ENCODE results near the gene VAV2.

The VAV2 gene

GRCh38 chr9:133980864-133981588, 11.1 kb downstream of the VAV2 start:
- peak; percentile 47 for DNase-seq (ENCODE audit: low spot score)
- Histone ChIP-seq H3K36me3 (ENCODE audit: low read depth) (peaks cover 16% of the 10 kb centered on the region), H3K9me3 (ENCODE audit: severe bottlenecking) (no peaks in the 10 kb centered on the region), H3K4me3 (ENCODE audit: severe bottlenecking) (no peak overlapping the region), H3K4me1 (ENCODE audit: insufficient read depth, poor library complexity, severe bottlenecking) (no peaks in the 10 kb centered on the region), H3K27ac (ENCODE audit: poor library complexity, severe bottlenecking) (no peak overlapping the region), H3K27me3 (ENCODE audit: insufficient read depth, poor library complexity, severe bottlenecking) (no peaks in the 10 kb centered on the region)
- ATAC-seq (ENCODE audit: low read depth) = no peak
- TF ChIP-seq CTCF (IDR thresholded peaks at IDR 0.05; ENCODE audit: poor library complexity, severe bottlenecking) = no peak

DNA sequence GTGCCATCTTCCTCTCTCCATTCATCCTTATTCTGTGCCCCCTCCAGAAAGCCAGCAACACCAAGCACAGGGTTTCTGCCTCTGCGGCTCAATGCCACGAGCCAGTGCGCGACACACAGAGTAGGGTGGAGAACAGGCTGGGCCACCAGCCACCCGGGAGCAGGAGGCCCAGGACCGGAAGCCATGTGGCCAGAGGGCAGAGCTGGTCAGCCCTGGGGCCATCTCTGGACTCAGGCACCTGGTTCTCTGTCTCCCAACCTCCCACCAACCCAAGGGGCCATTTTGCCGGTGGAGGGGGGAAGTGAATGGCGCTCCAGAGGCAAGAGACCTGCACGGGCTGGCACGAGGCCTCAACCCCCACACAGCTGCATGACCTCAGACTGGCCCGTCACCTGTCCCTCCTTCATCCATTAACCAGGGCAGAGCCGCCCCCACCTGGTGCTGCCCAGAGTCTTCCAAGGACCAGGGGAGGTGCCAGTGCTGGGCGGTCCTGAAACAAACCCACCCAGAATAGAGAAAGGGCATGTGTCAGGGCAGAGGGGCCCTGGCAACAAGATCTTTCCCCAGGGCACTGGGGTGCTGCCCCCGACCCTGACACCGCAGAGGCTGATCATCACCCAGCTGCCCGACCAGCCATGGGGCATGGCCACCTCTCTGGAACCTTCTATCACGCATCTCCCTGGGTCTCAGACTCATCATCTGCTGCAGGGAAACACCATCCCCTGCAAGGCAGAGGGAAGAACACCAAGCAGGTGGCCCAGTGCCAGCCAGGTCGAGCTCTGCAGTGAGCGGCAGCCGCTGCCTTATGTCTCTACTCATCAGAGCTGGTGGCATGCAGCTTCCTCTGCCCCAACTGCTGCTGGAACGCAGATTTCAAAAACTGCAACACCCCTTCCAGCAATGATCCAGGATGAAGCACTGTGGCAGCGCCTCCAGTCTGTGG, 11.9 kb downstream of the VAV2 start:
- ATAC-seq (ENCODE audit: low read depth) (no peak), DNase-seq (ENCODE audit: low spot score) (peak; percentile 45)
- Histone ChIP-seq H3K27me3 (ENCODE audit: insufficient read depth, poor library complexity, severe bottlenecking) (no peaks in the 10 kb centered on the region), H3K4me3 (ENCODE audit: severe bottlenecking) (no peak overlapping the region), H3K36me3 (ENCODE audit: low read depth) (peaks cover 10% of the 10 kb centered on the region), H3K27ac (ENCODE audit: poor library complexity, severe bottlenecking) (no peak overlapping the region), H3K4me1 (ENCODE audit: insufficient read depth, poor library complexity, severe bottlenecking) (no peaks in the 10 kb centered on the region), H3K9me3 (ENCODE audit: severe bottlenecking) (no peaks in the 10 kb centered on the region)
- no peak for TF ChIP-seq CTCF (IDR thresholded peaks at IDR 0.05; ENCODE audit: poor library complexity, severe bottlenecking)

GRCh38 chr9:133979273-133979920, 12.7 kb downstream of the VAV2 start:
- Histone ChIP-seq H3K36me3 (ENCODE audit: low read depth) (peaks cover 2% of the 10 kb centered on the region), H3K4me1 (ENCODE audit: insufficient read depth, poor library complexity, severe bottlenecking) (no peaks in the 10 kb centered on the region), H3K27me3 (ENCODE audit: insufficient read depth, poor library complexity, severe bottlenecking) (no peaks in the 10 kb centered on the region), H3K27ac (ENCODE audit: poor library complexity, severe bottlenecking) (no peak overlapping the region), H3K4me3 (ENCODE audit: severe bottlenecking) (no peak overlapping the region), H3K9me3 (ENCODE audit: severe bottlenecking) (no peaks in the 10 kb centered on the region)
- DNase-seq (ENCODE audit: low spot score) (peak; percentile 55), ATAC-seq (ENCODE audit: low read depth) (no peak)
- no peak for TF ChIP-seq CTCF (IDR thresholded peaks at IDR 0.05; ENCODE audit: poor library complexity, severe bottlenecking)

DNA sequence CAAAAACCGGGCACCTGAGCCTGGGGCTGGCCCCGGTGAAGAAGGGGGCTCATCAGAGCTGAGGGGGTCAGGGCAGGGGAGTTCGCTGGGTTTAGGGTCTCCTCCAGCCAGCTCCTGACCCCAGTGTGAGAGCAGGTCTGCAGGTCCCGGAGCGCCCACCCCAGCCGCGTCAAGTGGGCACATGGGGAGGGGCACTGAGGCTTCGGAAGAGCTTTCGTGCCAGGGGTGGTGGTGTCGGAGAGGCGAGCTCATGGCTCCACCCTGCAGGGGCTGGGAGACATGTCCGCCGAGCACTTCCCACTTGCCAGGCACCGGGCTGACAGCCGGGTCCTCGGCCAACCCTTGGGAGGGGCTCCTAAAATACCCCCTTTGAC, 13.2 kb downstream of the VAV2 start:
- Histone ChIP-seq H3K4me3 (ENCODE audit: severe bottlenecking) (no peak overlapping the region), H3K9me3 (ENCODE audit: severe bottlenecking) (no peaks in the 10 kb centered on the region), H3K27me3 (ENCODE audit: insufficient read depth, poor library complexity, severe bottlenecking) (no peaks in the 10 kb centered on the region), H3K4me1 (ENCODE audit: insufficient read depth, poor library complexity, severe bottlenecking) (no peaks in the 10 kb centered on the region), H3K36me3 (ENCODE audit: low read depth) (no peaks in the 10 kb centered on the region), H3K27ac (ENCODE audit: poor library complexity, severe bottlenecking) (no peak overlapping the region)
- TF ChIP-seq CTCF (IDR thresholded peaks at IDR 0.05; ENCODE audit: poor library complexity, severe bottlenecking) = no peak
- ATAC-seq (ENCODE audit: low read depth) (no peak), DNase-seq (ENCODE audit: low spot score) (peak; percentile 47)
